ENCODE measurements around the gene TRPM2. TPM values are rescaled to one million over a fixed set of nuclear protein-coding genes. Genes with fewer than 3 reads are reported as not detected.
A peak's percentile ranks its signal among the peaks of the same experiment; 100 is the strongest.
"Not testable (repeated sequence)": the region's sequence is repeated elsewhere in the genome, so short reads cannot be mapped to it uniquely, and the experiment has no call there.

TRPM2 gene
- polyA plus RNA-seq, 3 donors, result 0.98 to 1.3 (median 1.2) TPM

DNA sequence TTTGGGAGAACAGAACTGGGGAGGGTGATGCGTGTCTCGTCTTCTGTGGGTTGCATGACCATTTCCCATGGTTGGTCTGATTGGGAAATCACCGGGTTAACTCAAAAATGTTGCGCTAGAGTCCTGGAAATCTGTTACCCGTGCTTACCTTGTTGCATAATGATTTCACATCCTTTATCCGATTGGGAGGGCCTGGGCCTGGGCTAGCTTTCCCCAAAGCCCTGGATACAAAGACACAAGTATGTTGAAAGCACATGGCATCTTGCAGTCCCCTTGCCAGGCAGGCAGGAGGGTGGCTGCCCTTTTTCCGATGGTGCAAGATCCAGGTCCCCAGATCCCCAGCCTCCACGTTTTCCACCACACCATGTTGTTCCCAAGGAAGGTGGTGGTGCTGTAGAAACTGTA is 582 bp downstream of the TRPM2 start:
- no peak for DNase-seq

DNA sequence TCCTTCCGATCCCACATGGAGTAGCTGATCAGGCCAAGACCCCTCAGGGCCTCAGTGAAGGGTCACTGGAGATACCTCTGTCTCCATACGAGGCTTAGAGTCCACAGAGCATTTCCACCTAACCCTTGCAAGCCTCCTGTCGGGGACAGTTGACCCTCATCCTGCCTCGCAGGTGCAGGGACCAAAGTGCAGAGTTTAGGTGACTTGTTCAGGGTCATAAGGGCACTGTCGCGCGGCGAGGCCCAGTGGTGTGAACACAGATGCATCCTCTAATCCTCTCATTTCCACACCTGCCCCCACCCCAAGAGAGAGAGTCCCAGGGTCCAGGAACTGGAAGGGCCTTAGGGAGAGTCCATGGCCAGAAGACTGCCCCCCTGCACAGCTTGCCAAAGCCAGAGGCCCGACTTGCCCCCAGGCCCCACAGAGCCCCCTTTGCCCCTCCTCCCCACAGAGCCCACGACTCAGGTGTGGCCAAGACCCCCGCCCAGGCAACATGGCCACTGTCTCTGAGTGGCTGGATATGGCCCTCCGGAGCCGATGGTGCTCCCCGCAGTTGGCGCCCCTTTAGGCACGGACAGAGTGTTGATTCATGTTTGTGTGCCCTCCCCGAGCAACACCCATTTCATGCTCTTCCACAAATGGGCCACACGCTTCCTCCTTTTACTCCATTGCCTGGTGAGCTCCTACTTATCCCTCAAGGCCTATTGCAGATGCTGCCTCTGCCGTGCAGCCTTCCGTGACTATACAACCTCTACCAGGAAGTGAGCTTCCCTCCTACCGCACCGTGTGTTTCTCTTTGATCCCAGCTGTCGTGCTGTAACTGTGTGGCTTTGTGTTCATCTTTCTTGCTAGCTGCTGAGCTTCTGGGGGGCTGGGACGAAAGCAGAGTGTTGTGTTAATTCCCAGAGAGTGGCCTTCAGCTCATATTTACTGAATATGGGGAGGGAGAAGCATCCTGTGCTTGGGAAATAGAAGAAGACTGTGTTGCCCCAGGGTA is 1.7 kb downstream of the TRPM2 start:
- no peak for DNase-seq

DNA sequence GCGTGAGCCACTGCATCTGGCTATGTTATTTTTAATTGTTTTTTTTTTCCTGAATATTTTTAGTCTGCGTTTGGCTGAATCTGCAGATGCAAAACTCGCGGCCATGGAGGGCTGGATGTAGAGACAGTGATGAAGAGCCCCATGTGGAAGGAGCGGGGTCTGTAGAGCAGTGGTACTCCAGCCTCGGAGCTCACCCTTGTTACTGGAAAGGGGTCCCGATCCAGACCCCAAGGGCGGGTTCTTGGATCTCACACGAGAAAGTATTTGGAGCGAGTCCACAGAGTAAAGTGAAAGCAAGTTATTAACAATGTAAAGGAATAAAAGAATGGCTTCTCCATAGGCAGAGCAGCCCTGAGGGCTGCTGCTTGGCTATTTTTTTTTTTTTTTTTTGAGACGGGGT is 2.7 kb downstream of the TRPM2 start:
- no peak for DNase-seq

DNA sequence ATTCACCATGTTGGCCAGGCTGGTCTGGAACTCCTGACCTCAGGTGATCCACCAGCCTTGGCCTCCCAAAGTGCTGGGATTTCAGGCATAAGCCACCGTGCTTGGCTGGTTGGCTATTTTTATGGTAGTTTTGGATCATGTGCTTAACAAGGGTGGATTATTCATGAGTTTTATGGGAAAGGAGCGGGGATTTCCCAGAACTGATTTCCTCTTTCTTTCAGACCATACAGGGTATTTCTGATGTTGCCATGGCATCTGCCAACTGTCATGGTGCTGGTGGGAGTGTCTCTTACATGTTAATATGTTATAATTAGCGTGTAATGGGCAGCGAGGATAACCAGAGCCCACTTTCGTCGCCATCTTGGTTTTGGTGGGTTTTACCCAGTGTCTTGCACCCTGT is 3.2 kb downstream of the TRPM2 start:
- no peak for DNase-seq

DNA sequence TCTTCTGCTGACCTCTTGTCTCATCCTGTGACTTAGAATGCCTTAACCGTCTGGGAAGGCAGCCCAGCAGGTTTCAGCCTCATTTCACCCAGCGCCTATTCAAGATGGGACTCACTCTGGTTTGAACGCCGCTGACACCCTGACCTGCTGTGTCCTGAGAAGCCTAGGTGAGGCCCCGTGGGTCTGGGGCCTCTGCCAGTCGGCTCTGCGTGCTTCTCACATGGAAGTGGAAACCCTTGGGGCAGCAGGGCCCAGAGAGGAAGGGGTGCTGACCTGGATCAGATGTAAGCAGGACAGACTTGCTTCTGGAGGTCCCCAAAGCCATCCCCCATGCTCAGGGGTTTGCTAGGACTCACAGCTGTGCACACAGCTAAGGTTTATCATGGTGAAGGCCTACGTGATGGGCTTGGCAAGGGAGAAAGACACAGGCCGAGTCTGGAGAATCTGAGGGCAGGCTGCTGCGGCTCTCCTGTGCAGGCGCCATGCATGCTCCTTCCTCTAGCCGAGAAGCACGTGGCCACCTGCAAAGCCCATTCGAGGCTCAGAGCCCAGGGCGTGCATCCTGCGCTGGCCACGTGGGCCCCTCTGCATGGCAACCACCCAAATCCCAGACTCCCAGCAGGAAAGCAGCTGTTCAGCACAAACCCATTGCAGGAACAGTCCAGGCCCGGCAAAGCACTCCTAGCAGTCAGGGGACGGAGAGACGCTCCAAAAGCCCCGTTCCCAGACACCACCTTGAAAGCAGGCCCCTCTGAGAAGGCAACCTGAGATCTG is 3.8 kb downstream of the TRPM2 start:
- DNase-seq, result no peak

DNA sequence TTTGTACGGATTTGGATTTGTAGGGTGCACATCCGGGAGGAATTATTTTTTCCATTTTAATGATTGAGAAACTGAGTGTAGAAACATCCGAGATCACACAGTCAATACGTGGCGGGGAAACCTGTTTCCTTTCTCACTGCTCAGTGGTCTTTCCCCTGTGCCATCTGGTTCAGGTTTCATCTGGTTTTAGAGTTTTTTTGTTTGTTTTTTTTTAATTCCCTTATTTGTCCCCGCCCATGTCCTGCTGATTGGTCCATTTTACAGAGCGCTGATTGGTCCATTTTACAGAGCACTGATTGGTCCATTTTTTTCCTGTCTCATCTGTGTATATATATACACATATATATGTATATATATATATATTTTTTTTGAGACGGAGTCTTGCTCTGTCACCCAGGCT is 6.0 kb downstream of the TRPM2 start:
- DNase-seq, result no peak

DNA sequence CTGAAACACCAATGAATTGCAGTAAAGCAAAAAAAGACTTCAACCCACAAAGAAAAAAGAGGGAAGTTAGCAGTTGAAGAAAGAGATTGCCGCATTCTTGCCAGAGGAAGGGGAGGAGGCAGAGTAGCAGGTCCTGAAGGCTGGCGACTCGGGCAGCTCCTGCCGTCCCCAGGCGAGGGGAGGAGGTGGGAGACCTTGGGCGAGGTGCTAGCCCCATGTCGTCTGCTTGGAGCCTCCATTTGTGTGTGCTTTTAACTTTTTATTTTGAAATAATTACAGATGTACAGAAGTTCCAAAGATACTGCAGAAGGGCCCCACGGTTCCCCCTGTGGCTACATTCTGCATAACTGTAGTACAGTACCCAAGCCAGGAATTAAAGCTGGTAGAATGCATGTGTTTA is 6.7 kb downstream of the TRPM2 start:
- DNase-seq, result no peak

DNA sequence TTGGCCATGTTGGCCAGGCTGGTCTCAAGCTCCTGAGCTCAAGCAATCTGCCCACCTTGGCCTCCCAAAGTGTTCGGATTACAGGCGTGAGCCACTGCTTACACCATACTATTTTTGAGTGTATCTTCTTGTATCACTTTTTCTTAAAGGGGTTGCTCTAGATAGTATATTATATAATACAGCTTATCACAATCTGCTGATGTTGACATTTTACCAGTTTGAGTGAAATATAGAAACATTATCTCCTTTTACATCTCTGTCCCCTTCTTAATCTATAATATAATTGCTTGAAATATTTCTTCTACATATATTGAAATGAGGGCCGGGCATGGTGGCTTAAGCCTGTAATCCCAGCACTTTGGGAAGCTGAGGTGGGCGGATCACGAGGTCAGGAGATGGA is 8.5 kb downstream of the TRPM2 start:
- not testable (repeated sequence) for DNase-seq

DNA sequence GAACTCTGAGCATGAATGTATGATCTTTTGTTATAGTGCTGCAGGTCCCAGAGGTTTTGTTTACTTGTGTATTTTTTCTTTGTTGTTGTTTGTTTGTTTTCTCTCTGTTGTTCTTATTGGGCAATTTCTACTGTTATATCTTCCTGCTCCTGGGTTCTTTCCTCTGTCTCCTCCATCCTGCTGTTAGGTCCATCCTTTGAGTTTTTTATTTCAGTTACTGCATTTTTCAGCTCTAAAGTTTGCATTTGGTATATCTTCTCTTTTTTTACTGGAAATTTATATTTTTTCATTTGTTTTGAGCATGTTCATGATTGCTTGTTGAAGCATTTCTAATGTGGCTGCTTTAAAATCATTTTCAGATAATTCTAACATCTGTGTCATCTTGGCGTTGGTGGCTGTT is 9.9 kb downstream of the TRPM2 start:
- DNase-seq, result no peak

DNA sequence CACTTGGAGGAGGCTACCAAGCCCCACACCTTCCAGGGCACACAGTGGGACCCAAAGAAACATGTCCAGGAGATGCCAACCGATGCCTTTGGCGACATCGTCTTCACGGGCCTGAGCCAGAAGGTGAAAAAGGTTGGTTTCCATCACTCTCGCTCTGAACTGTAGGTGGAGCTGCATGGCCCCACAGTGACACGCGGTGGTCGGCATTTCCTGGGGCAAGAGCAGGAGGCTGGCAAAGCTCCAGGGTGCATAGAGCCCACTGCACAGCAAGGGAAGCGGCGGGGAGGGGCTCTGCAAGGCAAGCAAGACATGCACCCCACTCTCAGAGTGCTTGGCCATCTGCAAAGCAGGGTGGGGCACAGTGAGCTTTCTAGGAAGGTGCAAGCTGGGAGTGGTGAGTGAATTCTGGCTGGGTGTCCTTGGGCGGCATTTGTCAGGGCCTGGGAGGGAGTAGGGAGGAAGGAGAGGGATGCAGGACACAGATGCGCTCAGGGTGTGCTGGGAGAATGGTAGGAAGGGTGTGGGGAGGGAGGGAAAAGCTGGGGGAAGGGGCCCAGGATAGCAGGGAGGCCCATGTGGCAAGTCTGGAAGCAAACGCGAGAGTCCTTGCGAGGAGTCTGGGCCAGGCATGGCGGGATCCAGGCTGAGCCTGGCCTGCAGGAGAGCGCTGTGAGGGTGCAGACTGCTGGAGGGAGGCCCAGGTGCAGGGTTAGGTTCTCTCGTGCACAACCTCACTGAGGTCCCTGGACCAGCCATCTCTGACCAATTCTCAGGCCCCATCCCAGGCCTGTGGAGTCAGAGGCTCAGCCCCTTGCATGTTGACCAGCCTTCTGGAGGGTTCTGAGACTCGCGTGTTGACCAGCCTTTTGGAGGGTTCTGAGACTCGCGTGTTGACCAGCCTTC is 11.0 kb downstream of the TRPM2 start:
- DNase-seq, result no peak

DNA sequence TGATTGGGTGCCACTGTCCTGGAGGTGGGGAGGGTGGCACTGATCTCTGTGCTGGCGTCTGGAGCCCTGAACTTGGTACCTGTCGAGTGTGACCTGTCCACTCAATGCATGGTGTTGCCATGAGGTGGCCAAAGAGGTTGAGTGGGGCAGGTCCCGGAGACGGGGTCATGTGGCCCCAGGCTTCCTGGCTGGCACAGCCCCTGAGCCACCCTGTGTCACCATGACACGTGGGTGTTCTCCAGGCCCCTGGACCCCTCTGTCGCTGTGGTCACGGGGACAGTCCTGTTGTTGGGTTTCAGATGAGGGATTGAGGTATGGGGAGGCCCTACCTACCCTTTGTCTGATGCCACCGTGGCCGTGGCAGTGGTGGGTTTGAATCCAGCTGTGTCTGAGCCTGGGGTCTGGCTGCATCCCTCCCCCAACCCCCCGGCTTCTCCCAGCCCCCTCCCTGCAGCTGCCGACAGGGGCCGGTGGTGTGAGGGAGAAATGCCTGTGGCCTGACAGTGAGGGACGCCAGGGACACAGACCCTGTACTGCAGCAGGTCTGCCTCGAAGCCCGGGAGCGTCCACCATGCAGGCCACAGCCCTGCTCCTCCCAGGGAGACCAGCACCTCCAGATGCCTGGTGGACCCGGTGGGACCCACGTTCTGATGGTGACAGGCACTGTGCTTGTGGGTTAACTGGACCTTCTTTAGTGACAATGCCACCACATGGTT is 12.0 kb downstream of the TRPM2 start:
- DNase-seq, result no peak

DNA sequence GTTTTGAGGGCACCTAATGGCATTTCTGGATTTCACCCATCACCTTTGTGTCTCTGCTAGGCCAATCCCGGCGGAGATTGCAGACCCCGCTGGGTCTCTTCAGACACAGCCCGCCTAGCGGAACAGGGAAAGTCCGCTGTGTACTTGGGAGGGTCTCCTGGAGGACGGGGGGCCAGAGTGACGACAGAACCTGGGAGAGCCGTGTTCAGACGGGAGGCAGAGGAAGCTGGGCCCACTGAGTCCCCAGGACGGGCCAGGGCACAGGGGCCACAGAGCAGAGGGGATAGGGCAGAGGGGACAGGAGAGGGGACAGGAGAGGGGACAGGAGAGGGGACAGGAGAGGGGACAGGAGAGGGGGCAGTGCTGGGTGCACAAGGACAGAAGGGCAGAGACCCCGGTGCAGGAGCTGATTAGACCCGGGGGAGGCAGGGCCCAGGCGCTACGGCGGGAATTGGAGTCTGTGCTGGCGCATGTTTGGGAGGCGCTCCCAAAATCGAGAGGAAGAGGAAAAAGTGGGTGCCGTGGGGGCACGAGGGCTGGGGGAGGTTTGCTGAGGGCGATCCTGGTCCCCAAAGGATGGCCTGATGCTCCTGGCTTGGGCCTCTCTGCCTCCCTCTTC is 12.7 kb downstream of the TRPM2 start:
- DNase-seq, result no peak

DNA sequence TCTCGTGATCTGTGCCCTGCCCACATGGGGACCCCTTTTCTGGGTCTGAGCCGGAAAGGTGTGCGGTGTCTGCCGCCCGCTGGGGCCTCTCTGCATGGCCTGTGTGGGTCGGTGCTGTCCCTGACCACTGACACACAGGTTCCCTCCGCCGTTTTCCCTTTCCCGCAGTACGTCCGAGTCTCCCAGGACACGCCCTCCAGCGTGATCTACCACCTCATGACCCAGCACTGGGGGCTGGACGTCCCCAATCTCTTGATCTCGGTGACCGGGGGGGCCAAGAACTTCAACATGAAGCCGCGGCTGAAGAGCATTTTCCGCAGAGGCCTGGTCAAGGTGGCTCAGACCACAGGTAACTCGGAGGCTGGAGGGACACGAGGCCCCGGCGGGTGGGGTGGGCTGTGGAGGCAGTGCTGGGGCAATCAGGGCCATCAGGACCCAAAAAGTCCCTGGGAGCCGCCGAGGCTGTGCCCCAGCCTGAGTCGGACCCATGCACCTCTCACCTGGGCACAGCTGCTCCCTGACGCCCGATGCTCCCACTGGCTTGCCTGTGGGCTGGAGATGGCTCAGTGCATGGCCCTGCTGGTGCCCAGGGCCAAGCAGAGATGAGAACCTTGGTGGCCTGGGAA is 13.3 kb downstream of the TRPM2 start:
- DNase-seq, result no peak

DNA sequence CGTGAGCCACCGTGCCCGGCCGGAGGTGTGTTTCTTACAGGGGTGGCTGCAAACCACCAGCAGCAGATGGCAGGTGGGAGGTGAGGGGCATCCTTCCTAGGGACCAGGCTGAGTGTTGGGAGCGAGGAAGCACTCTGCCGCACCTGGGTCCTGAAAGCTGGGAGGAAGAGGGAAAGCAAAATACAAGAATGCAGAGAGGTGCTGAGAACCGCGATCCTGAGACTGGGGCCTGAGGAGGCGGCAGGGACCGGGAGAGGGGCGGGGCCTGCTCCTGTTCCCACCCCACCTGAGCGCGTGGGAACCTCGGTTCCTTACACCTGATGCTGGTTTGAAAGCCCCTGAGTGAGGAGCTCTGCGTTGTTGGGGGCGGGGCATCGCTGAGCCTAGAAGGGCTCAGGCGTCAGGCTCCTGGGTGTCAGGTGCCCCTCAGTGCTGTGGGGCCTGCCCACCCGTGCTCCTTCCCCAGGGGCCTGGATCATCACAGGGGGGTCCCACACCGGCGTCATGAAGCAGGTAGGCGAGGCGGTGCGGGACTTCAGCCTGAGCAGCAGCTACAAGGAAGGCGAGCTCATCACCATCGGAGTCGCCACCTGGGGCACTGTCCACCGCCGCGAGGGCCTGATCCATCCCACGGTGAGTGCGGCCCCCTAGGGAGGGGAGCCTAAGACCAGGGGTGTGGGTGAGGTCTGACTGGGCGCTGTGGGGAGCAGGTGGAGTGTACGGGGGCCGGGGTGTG is 15.5 kb downstream of the TRPM2 start:
- DNase-seq, result no peak

DNA sequence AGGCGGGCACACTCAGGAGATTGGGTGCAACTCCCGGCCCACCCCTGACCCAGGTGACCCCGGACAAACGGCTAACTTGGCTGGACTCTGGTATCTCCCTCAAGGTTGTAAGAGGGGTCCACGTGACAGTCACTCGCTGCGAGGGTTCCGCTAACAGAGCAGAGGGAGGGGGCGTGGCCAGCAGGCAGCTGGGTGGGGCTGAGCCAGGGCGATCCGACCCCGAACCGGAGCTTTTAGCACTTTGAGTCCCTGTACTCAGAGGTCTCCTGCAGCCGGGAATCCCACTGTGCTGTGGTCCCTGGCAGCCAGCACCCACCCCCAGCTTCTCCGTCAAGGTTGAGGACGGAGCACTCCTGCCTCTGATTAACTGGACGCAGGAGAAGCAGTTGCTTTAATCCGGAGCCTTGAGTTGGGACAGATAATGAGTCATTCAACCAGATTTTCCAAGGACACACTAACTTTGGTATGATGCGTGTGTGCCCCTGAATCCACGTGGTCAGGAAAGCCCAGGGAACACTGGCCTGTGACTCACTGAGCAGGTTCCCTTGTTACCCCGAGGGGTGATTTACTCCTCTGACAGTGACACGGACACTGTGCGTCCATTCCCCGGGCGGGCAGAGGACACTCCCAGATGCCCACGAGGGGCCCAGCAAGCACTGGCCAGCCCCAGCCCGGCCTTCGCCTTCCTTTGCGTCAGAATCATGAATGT is 16.8 kb downstream of the TRPM2 start:
- peak; percentile 44 for DNase-seq

DNA sequence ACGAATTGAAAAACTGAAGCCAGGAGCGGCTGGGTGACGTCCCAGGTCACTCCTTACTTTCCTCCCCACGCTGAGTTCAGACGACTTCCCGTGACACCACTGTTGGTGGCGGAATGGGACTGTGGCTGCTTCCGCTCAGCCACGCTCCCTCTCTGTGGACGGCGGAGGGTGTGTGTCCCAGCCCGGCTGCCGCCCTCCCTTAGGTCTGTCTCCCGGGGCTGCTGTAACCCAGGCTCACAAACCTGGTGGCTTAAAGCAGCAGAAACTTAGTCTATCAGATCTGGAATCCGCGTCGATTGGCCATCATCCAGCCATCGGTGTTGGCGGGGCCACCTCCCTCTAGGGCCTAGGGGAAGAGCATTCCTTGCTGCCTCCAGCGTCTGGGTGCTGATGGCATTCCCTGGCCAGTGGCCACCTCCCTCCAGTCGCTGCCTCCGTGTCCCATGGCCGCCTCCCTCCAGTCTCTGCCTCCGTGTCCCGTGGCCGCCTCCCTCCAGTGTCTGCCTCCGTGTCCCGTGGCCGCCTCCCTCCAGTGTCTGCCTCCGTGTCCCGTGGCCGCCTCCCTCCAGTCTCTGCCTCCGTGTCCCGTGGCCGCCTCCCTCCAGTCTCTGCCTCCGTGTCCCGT is 17.5 kb downstream of the TRPM2 start:
- no peak for DNase-seq

DNA sequence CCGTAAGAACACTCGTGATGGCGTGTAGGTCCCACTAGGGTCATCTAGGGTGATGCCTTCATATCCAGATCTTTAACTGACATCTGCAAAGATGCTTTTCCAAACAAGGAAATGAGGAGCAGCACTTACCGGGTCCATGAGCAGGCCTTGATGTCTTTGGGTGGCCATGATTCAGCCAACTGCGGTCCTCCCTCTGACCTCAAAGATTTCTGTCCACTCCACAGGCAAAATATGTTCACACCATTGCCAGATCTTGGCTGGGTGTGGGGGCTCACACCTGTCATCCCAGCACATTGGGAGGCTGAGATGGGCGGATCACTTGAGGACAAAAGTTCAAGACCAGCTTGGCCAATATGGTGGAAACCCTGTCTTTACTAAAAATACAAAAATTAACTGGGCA is 18.2 kb downstream of the TRPM2 start:
- DNase-seq, result no peak

DNA sequence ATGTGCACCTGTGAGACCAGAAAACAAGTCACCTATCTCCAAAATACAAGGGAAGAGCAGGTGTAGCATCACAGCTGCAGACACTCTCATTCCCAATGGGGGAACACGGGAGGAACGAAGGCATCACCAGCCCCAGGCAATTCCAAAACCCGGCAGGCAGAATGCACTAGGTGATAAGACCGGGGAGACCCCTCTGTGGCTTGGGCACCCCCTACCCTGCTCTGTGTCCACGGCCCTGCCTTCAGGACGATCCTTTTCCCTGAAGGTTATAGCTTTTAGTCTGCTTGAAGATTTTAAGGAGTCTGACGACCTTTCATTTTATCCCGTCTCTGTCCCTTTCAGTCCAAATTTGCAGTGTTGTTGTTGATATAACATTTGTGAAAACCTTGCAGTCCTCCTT is 19.2 kb downstream of the TRPM2 start:
- no peak for DNase-seq
